WTC11 (cell line): ENCODE measurements around the gene RND1.

ENCODE experiments used
- CBFB ChIP-seq: sonication (generic); formaldehyde crosslinking; IDR thresholded peaks from 2 replicates; pipeline ENCODE4 v1.8.1; 2022; ENCODE audit warnings: mild to moderate bottlenecking, low read depth, missing genetic modification reagents
- CREB1 ChIP-seq: sonication (generic); formaldehyde crosslinking; IDR thresholded peaks from 2 replicates; pipeline ENCODE4 v1.8.0; 2023; ENCODE audit warnings: mild to moderate bottlenecking, missing genetic modification reagents
- CREM ChIP-seq: sonication (generic); formaldehyde crosslinking; IDR thresholded peaks from 2 replicates; pipeline ENCODE4 v1.8.1; 2022; ENCODE audit warnings: mild to moderate bottlenecking, missing genetic modification reagents, moderate library complexity
- CTCF ChIP-seq: fragments of 200-600 bp; IDR thresholded peaks from 2 replicates; pipeline ENCODE4 v1.8.0; 2022; ENCODE audit warnings: antibody characterized with exemption
- E2F4 ChIP-seq: sonication (generic); formaldehyde crosslinking; IDR thresholded peaks from 2 replicates; pipeline ENCODE4 v1.8.1; 2022; ENCODE audit warnings: low read depth, mild to moderate bottlenecking, moderate library complexity, missing genetic modification reagents, borderline replicate concordance
- JUN ChIP-seq: sonication (generic); formaldehyde crosslinking; IDR thresholded peaks from 2 replicates; pipeline ENCODE4 v1.8.0; 2023; ENCODE audit warnings: mild to moderate bottlenecking, missing genetic modification reagents
- MAX ChIP-seq: sonication (generic); formaldehyde crosslinking; IDR thresholded peaks from 2 replicates; pipeline ENCODE4 v1.8.0; 2022; ENCODE audit warnings: mild to moderate bottlenecking, missing genetic modification reagents
- PREB ChIP-seq: sonication (generic); formaldehyde crosslinking; IDR thresholded peaks from 2 replicates; pipeline ENCODE4 v1.8.1; 2022; ENCODE audit warnings: mild to moderate bottlenecking, missing genetic modification reagents, moderate library complexity, borderline replicate concordance
- ZNF512 ChIP-seq: sonication (generic); formaldehyde crosslinking; IDR thresholded peaks from 2 replicates; pipeline ENCODE4 v1.8.1; 2022; ENCODE audit warnings: missing genetic modification reagents, borderline replicate concordance

- TF ChIP-seq MAX (CRISPR knock-in tag), result no peak
- TF ChIP-seq CTCF, result no peak
- TF ChIP-seq E2F4 (CRISPR knock-in tag), result no peak
- TF ChIP-seq PREB (CRISPR knock-in tag), result no peak
- TF ChIP-seq CREM (CRISPR knock-in tag), result no peak
- TF ChIP-seq CREB1 (CRISPR knock-in tag), result no peak
- TF ChIP-seq CBFB (CRISPR knock-in tag), result no peak
- no peak for TF ChIP-seq ZNF512 (CRISPR knock-in tag)
- no peak for TF ChIP-seq JUN (CRISPR knock-in tag)
These were observed 7.6 kb downstream of the RND1 start for GRCh38 chr12:48858043-48858442.
